ENCODE data around the gene HDGF. TPM values are rescaled to one million over a fixed set of nuclear protein-coding genes. Genes with fewer than 3 reads are reported as not detected.
A peak's percentile ranks its signal among the peaks of the same experiment; 100 is the strongest.

The HDGF gene
- total and polyA plus RNA-seq, 2 experiments from 2014 or later, result 176 to 480 TPM

GRCh38 chr1:156696755-156697154, 54.7 kb downstream of the HDGF start:
- peaks cover 28% of the 10 kb centered on the region for H3K4me1 ChIP-seq (ENCODE audit: low read depth)
- no peak for TF ChIP-seq CTCF (IDR thresholded peaks at IDR 0.05; ENCODE audit: low read depth, low read length)

GRCh38 chr1:156694690-156694962, 56.8 kb downstream of the HDGF start:
- Histone ChIP-seq H3K9me3 (ENCODE audit: low read depth) (no peaks in the 10 kb centered on the region), H3K27me3 (no peaks in the 10 kb centered on the region), H3K27ac (peak overlapping the region; percentile 89), H3K4me1 (ENCODE audit: low read depth) (peaks cover 49% of the 10 kb centered on the region), H3K36me3 (peaks cover 7% of the 10 kb centered on the region), H3K4me3 (no peak overlapping the region)
- no peak for TF ChIP-seq CTCF (IDR thresholded peaks at IDR 0.05; ENCODE audit: low read depth, low read length)
- no peak for DNase-seq (ENCODE audit: low read depth in 1 of 2, low spot score in 1 of 2)

More at GRCh38 chr1:156696755-156697154, 54.7 kb downstream of the HDGF start:
- Histone ChIP-seq H3K27me3 (no peaks in the 10 kb centered on the region), H3K4me3 (no peak overlapping the region), H3K36me3 (peaks cover 18% of the 10 kb centered on the region), H3K27ac (no peak overlapping the region), H3K9me3 (ENCODE audit: low read depth) (no peaks in the 10 kb centered on the region)
- DNase-seq (ENCODE audit: low read depth in 1 of 2, low spot score in 1 of 2), result no peak

- Histone ChIP-seq H3K9me3 (ENCODE audit: low read depth) (no peaks in the 10 kb centered on the region), H3K4me1 (ENCODE audit: low read depth) (peaks cover 50% of the 10 kb centered on the region), H3K27ac (peak overlapping the region; percentile 89), H3K36me3 (peaks cover 1% of the 10 kb centered on the region), H3K27me3 (no peaks in the 10 kb centered on the region), H3K4me3 (no peak overlapping the region)
- peak in 1 of 2 donors; percentile 51 for DNase-seq (ENCODE audit: low read depth in 1 of 2, low spot score in 1 of 2)
- no peak for TF ChIP-seq CTCF (IDR thresholded peaks at IDR 0.05; ENCODE audit: low read depth, low read length)
Observed at GRCh38 chr1:156693848-156694689, 57.4 kb downstream of the HDGF start.

- Histone ChIP-seq H3K9me3 (ENCODE audit: low read depth) (no peaks in the 10 kb centered on the region), H3K27me3 (no peaks in the 10 kb centered on the region), H3K27ac (peak overlapping the region; percentile 89), H3K36me3 (no peaks in the 10 kb centered on the region), H3K4me3 (no peak overlapping the region), H3K4me1 (ENCODE audit: low read depth) (peaks cover 50% of the 10 kb centered on the region)
- DNase-seq (ENCODE audit: low read depth in 1 of 2, low spot score in 1 of 2), result peak in 1 of 2 donors; percentile 84
- no peak for TF ChIP-seq CTCF (IDR thresholded peaks at IDR 0.05; ENCODE audit: low read depth, low read length)
Observed at GRCh38 chr1:156692925-156693847, 58.3 kb downstream of the HDGF start.

GRCh38 chr1:156692441-156692924, 59.0 kb downstream of the HDGF start:
- H3K4me3 ChIP-seq, result no peak overlapping the region
- H3K27ac ChIP-seq, result peak overlapping the region; percentile 89
- DNase-seq (ENCODE audit: low read depth in 1 of 2, low spot score in 1 of 2), result no peak

More at GRCh38 chr1:156692441-156692924, 59.0 kb downstream of the HDGF start:
- Histone ChIP-seq H3K36me3 (no peaks in the 10 kb centered on the region), H3K4me1 (ENCODE audit: low read depth) (peaks cover 50% of the 10 kb centered on the region), H3K9me3 (ENCODE audit: low read depth) (no peaks in the 10 kb centered on the region), H3K27me3 (no peaks in the 10 kb centered on the region)
- no peak for TF ChIP-seq CTCF (IDR thresholded peaks at IDR 0.05; ENCODE audit: low read depth, low read length)

Other genes with a start within 250 kb of the HDGF start
- 4.2 and 31.8 TPM in 2 replicates for gene IQGAP3, start 179.1 kb downstream of the HDGF start, total RNA-seq
- gene IQGAP3, start 179.1 kb downstream of the HDGF start, polyA plus RNA-seq, result 0.95 and 10.0 TPM in 2 replicates
- 0.15 and 0.18 TPM in 2 replicates for gene TTC24, start 172.0 kb downstream of the HDGF start, total RNA-seq
- gene TTC24, start 172.0 kb downstream of the HDGF start, polyA plus RNA-seq, result 1.1 TPM in 1 of 2 replicates, not detected in the other
- 130 and 179 TPM in 2 replicates for gene NAXE, start 159.9 kb downstream of the HDGF start, total RNA-seq
- 154 and 166 TPM in 2 replicates for gene NAXE, start 159.9 kb downstream of the HDGF start, polyA plus RNA-seq
- 6.0 and 14.4 TPM in 2 replicates for gene GPATCH4, start 150.2 kb downstream of the HDGF start, total RNA-seq
- 42.4 and 48.4 TPM in 2 replicates for gene GPATCH4, start 150.2 kb downstream of the HDGF start, polyA plus RNA-seq
- 7.6 and 19.0 TPM in 2 replicates for gene HAPLN2, start 132.3 kb downstream of the HDGF start, total RNA-seq
- 8.5 and 15.7 TPM in 2 replicates for gene HAPLN2, start 132.3 kb downstream of the HDGF start, polyA plus RNA-seq
- gene BCAN, start 109.6 kb downstream of the HDGF start, total RNA-seq, result 0.86 and 1.2 TPM in 2 replicates
- gene BCAN, start 109.6 kb downstream of the HDGF start, polyA plus RNA-seq, result 0.23 and 0.39 TPM in 2 replicates
- 302 and 391 TPM in 2 replicates for gene NES, start 74.3 kb downstream of the HDGF start, total RNA-seq
- 86.5 and 89.3 TPM in 2 replicates for gene NES, start 74.3 kb downstream of the HDGF start, polyA plus RNA-seq
- 556 and 900 TPM in 2 replicates for gene CRABP2, start 46.1 kb downstream of the HDGF start, total RNA-seq
- gene CRABP2, start 46.1 kb downstream of the HDGF start, polyA plus RNA-seq, result 824 and 1,249 TPM in 2 replicates
- 22.8 and 25.4 TPM in 2 replicates for gene METTL25B, start 23.2 kb downstream of the HDGF start, total RNA-seq
- 19.5 and 20.9 TPM in 2 replicates for gene METTL25B, start 23.2 kb downstream of the HDGF start, polyA plus RNA-seq
- 22.6 and 27.3 TPM in 2 replicates for gene ISG20L2, start 22.9 kb downstream of the HDGF start, total RNA-seq
- gene ISG20L2, start 22.9 kb downstream of the HDGF start, polyA plus RNA-seq, result 25.1 and 31.3 TPM in 2 replicates
- gene MRPL24, start 10.6 kb downstream of the HDGF start, total RNA-seq, result 34.9 and 54.1 TPM in 2 replicates
- gene MRPL24, start 10.6 kb downstream of the HDGF start, polyA plus RNA-seq, result 70.7 and 77.7 TPM in 2 replicates
- 117 and 126 TPM in 2 replicates for gene PRCC, start 15.9 kb upstream of the HDGF start, total RNA-seq
- gene PRCC, start 15.9 kb upstream of the HDGF start, polyA plus RNA-seq, result 118 and 150 TPM in 2 replicates
- 2.7 and 3.8 TPM in 2 replicates for gene SH2D2A, start 65.2 kb upstream of the HDGF start, total RNA-seq
- 1.1 and 5.2 TPM in 2 replicates for gene SH2D2A, start 65.2 kb upstream of the HDGF start, polyA plus RNA-seq
- gene INSRR, start 107.4 kb upstream of the HDGF start, total RNA-seq, result 0.18 and 0.21 TPM in 2 replicates
- 0.11 and 0.30 TPM in 2 replicates for gene INSRR, start 107.4 kb upstream of the HDGF start, polyA plus RNA-seq
- 3.6 and 3.8 TPM in 2 replicates for gene NTRK1, start 109.2 kb upstream of the HDGF start, total RNA-seq
- gene NTRK1, start 109.2 kb upstream of the HDGF start, polyA plus RNA-seq, result 2.4 and 3.9 TPM in 2 replicates
- 0.14 and 0.57 TPM in 2 replicates for gene PEAR1, start 142.0 kb upstream of the HDGF start, total RNA-seq
- gene PEAR1, start 142.0 kb upstream of the HDGF start, polyA plus RNA-seq, result 0.59 and 1.1 TPM in 2 replicates
- 0.11 and 0.45 TPM in 2 replicates for gene LRRC71, start 169.0 kb upstream of the HDGF start, total RNA-seq
- gene LRRC71, start 169.0 kb upstream of the HDGF start, polyA plus RNA-seq, result 0.24 and 0.69 TPM in 2 replicates